ENCODE results near the gene C8A.

Gene C8A

GRCh38 chr1:56849750-56850149 lies 4.8 kb upstream of the C8A start:
- no peaks in the 10 kb centered on the region for H3K36me3 Mint-ChIP-seq (ENCODE audit: insufficient read depth)
- peaks cover 12 to 35% of the 10 kb centered on the region in 2 donors for H3K27me3 Mint-ChIP-seq
- no peak overlapping the region for H3K27ac Mint-ChIP-seq
- H3K9me3 Mint-ChIP-seq: no peaks in the 10 kb centered on the region
- no peak for DNase-seq
- no peak overlapping the region for H3K4me3 Mint-ChIP-seq
- no peak for ATAC-seq (replicated peaks)
- H3K4me1 Mint-ChIP-seq (ENCODE audit: low read depth in 2 of 2): peaks cover 0 to 2% of the 10 kb centered on the region in 2 donors

GRCh38 chr1:56850411-56850810 lies 4.2 kb upstream of the C8A start:
- Mint-ChIP-seq H3K4me3 (no peak overlapping the region), H3K27ac (no peak overlapping the region), H3K4me1 (ENCODE audit: low read depth in 2 of 2) (no peaks in the 10 kb centered on the region), H3K9me3 (no peaks in the 10 kb centered on the region), H3K36me3 (ENCODE audit: insufficient read depth) (no peaks in the 10 kb centered on the region), H3K27me3 (peaks cover 12 to 30% of the 10 kb centered on the region in 2 donors)
- ATAC-seq (replicated peaks) (no peak), DNase-seq (no peak)

- no peak for DNase-seq
- H3K4me3 Mint-ChIP-seq: no peak overlapping the region
- no peaks in the 10 kb centered on the region for H3K4me1 Mint-ChIP-seq (ENCODE audit: low read depth in 2 of 2)
- no peaks in the 10 kb centered on the region for H3K36me3 Mint-ChIP-seq (ENCODE audit: insufficient read depth)
- peaks cover 12 to 24% of the 10 kb centered on the region in 2 donors for H3K27me3 Mint-ChIP-seq
- no peaks in the 10 kb centered on the region for H3K9me3 Mint-ChIP-seq
- ATAC-seq (replicated peaks): no peak
- H3K27ac Mint-ChIP-seq: no peak overlapping the region
Observed at GRCh38 chr1:56850922-56851321, 3.7 kb upstream of the C8A start.

GRCh38 chr1:56852476-56852875 lies 2.1 kb upstream of the C8A start:
- no peak overlapping the region for H3K4me3 Mint-ChIP-seq
- no peaks in the 10 kb centered on the region for H3K36me3 Mint-ChIP-seq (ENCODE audit: insufficient read depth)
- peaks cover 10 to 12% of the 10 kb centered on the region in 2 donors for H3K27me3 Mint-ChIP-seq
- H3K4me1 Mint-ChIP-seq (ENCODE audit: low read depth in 2 of 2): no peaks in the 10 kb centered on the region
- H3K9me3 Mint-ChIP-seq: no peaks in the 10 kb centered on the region
- DNase-seq: no peak
- H3K27ac Mint-ChIP-seq: no peak overlapping the region
- no peak for ATAC-seq (replicated peaks)

GRCh38 chr1:56855190-56855589 lies 593 bp downstream of the C8A start:
- Mint-ChIP-seq H3K27me3 (peaks cover 6 to 7% of the 10 kb centered on the region in 2 donors), H3K27ac (no peak overlapping the region), H3K9me3 (no peaks in the 10 kb centered on the region), H3K4me3 (no peak overlapping the region), H3K36me3 (ENCODE audit: insufficient read depth) (no peaks in the 10 kb centered on the region), H3K4me1 (ENCODE audit: low read depth in 2 of 2) (no peaks in the 10 kb centered on the region)
- ATAC-seq (replicated peaks): no peak
- no peak for DNase-seq

- Mint-ChIP-seq H3K27me3 (peaks cover 6 to 7% of the 10 kb centered on the region in 2 donors), H3K4me1 (ENCODE audit: low read depth in 2 of 2) (no peaks in the 10 kb centered on the region), H3K27ac (no peak overlapping the region), H3K36me3 (ENCODE audit: insufficient read depth) (no peaks in the 10 kb centered on the region), H3K9me3 (peaks cover 0 to 2% of the 10 kb centered on the region in 2 donors), H3K4me3 (no peak overlapping the region)
- ATAC-seq (replicated peaks) (no peak), DNase-seq (no peak)
Observed at GRCh38 chr1:56856186-56856585, 1.6 kb downstream of the C8A start.

- H3K27me3 Mint-ChIP-seq: peaks cover 0 to 4% of the 10 kb centered on the region in 2 donors
- DNase-seq (no peak), ATAC-seq (replicated peaks) (no peak)
- no peaks in the 10 kb centered on the region for H3K4me1 Mint-ChIP-seq (ENCODE audit: low read depth in 2 of 2)
- H3K36me3 Mint-ChIP-seq (ENCODE audit: insufficient read depth): no peaks in the 10 kb centered on the region
- H3K9me3 Mint-ChIP-seq: peaks cover 0 to 4% of the 10 kb centered on the region in 2 donors
- H3K27ac Mint-ChIP-seq: no peak overlapping the region
- H3K4me3 Mint-ChIP-seq: no peak overlapping the region
Observed at GRCh38 chr1:56859287-56859686, 4.7 kb downstream of the C8A start.

- DNase-seq: no peak
- Mint-ChIP-seq H3K27me3 (peaks cover 7 to 15% of the 10 kb centered on the region in 2 donors), H3K36me3 (ENCODE audit: insufficient read depth) (no peaks in the 10 kb centered on the region), H3K27ac (no peak overlapping the region), H3K4me1 (ENCODE audit: low read depth in 2 of 2) (no peaks in the 10 kb centered on the region), H3K9me3 (peaks cover 0 to 6% of the 10 kb centered on the region in 2 donors), H3K4me3 (no peak overlapping the region)
- ATAC-seq (replicated peaks): no peak
Observed at GRCh38 chr1:56863265-56863992, 8.8 kb downstream of the C8A start.

GRCh38 chr1:56864430-56864829 lies 9.8 kb downstream of the C8A start:
- Mint-ChIP-seq H3K4me1 (ENCODE audit: low read depth in 2 of 2) (no peaks in the 10 kb centered on the region), H3K9me3 (peaks cover 0 to 6% of the 10 kb centered on the region in 2 donors), H3K27me3 (peaks cover 8 to 19% of the 10 kb centered on the region in 2 donors), H3K27ac (no peak overlapping the region), H3K4me3 (no peak overlapping the region), H3K36me3 (ENCODE audit: insufficient read depth) (no peaks in the 10 kb centered on the region)
- ATAC-seq (replicated peaks) (no peak), DNase-seq (no peak)

- no peaks in the 10 kb centered on the region for H3K4me1 Mint-ChIP-seq (ENCODE audit: low read depth in 2 of 2)
- ATAC-seq (replicated peaks) (no peak), DNase-seq (no peak)
- H3K36me3 Mint-ChIP-seq (ENCODE audit: insufficient read depth): no peaks in the 10 kb centered on the region
- H3K4me3 Mint-ChIP-seq: no peak overlapping the region
- H3K27ac Mint-ChIP-seq: no peak overlapping the region
- peaks cover 18 to 29% of the 10 kb centered on the region in 2 donors for H3K27me3 Mint-ChIP-seq
- peaks cover 0 to 4% of the 10 kb centered on the region in 2 donors for H3K9me3 Mint-ChIP-seq
Observed at GRCh38 chr1:56866656-56867055, 12.1 kb downstream of the C8A start.

GRCh38 chr1:56867491-56867890 lies 12.9 kb downstream of the C8A start:
- Mint-ChIP-seq H3K27me3 (peaks cover 18 to 29% of the 10 kb centered on the region in 2 donors), H3K36me3 (ENCODE audit: insufficient read depth) (no peaks in the 10 kb centered on the region), H3K4me3 (no peak overlapping the region), H3K4me1 (ENCODE audit: low read depth in 2 of 2) (no peaks in the 10 kb centered on the region), H3K9me3 (peaks cover 0 to 4% of the 10 kb centered on the region in 2 donors), H3K27ac (no peak overlapping the region)
- no peak for ATAC-seq (replicated peaks)
- DNase-seq: no peak

- no peak for ATAC-seq (replicated peaks)
- Mint-ChIP-seq H3K4me1 (ENCODE audit: low read depth in 2 of 2) (no peaks in the 10 kb centered on the region), H3K27ac (no peak overlapping the region), H3K27me3 (peaks cover 18 to 29% of the 10 kb centered on the region in 2 donors), H3K36me3 (ENCODE audit: insufficient read depth) (no peaks in the 10 kb centered on the region), H3K4me3 (no peak overlapping the region), H3K9me3 (peaks cover 0 to 4% of the 10 kb centered on the region in 2 donors)
- no peak for DNase-seq
Observed at GRCh38 chr1:56868761-56869160, 14.2 kb downstream of the C8A start.

- Mint-ChIP-seq H3K9me3 (no peaks in the 10 kb centered on the region), H3K4me1 (ENCODE audit: low read depth in 2 of 2) (peaks cover 3 to 5% of the 10 kb centered on the region in 2 donors), H3K27me3 (peaks cover 23 to 39% of the 10 kb centered on the region in 2 donors), H3K4me3 (no peak overlapping the region), H3K27ac (no peak overlapping the region), H3K36me3 (ENCODE audit: insufficient read depth) (no peaks in the 10 kb centered on the region)
- no peak for ATAC-seq (replicated peaks)
- no peak for DNase-seq
Observed at GRCh38 chr1:56872597-56872996, 18.0 kb downstream of the C8A start.

- H3K27me3 Mint-ChIP-seq: peaks cover 20 to 38% of the 10 kb centered on the region in 2 donors
- DNase-seq (no peak), ATAC-seq (replicated peaks) (no peak)
- H3K9me3 Mint-ChIP-seq: no peaks in the 10 kb centered on the region
- H3K36me3 Mint-ChIP-seq (ENCODE audit: insufficient read depth): no peaks in the 10 kb centered on the region
- H3K4me3 Mint-ChIP-seq: no peak overlapping the region
- no peak overlapping the region for H3K27ac Mint-ChIP-seq
- peaks cover 5% of the 10 kb centered on the region in 2 donors for H3K4me1 Mint-ChIP-seq (ENCODE audit: low read depth in 2 of 2)
Observed at GRCh38 chr1:56873213-56873612, 18.6 kb downstream of the C8A start.
